GM20431 (cell line): ENCODE data around the gene ZNF445.
"Not testable (repeated sequence)": the region's sequence is repeated elsewhere in the genome, so short reads cannot be mapped to it uniquely, and the experiment has no call there.

Source experiments
- in situ Hi-C: fragments of 300-500 bp; cut with MseI, MboI; formaldehyde crosslinking; loops from one replicate; pipeline ENCODE4 v1.15.0; 2020; ENCODE audit warnings: low sequenced_read_pairs; ENCODE audit not compliant: unreplicated experiment

Gene ZNF445

DNA sequence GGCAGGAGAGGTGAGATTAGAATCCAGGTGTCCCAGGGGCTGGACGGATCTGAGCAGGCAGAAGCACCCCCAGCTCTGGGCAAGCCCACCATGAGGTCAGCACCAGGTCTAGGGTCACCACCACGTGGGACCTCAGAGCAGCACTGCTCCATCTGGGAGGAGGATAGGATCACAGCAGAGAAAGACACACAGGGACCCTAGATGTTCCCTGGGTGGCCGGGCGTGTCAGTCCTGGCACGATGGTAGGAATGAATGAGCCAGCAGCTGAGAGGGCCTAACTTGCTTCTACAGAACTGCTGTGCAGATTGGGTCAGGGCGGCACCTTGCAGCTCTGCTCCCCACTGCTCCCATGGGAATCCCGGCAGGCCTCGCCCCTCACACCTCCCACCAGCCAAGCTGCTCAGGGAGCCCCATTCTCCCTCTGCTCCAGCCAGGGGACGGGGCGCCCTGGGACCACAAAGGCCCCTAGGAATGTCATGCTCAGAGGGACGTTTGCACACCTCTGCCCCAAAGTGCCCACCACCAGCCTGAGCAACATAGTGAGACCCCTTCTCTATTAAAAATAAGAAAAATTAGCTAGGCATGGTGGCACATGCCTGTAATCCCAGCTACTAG is 66.3 kb downstream of the ZNF445 start:
- in situ Hi-C loops = no loop called here

DNA sequence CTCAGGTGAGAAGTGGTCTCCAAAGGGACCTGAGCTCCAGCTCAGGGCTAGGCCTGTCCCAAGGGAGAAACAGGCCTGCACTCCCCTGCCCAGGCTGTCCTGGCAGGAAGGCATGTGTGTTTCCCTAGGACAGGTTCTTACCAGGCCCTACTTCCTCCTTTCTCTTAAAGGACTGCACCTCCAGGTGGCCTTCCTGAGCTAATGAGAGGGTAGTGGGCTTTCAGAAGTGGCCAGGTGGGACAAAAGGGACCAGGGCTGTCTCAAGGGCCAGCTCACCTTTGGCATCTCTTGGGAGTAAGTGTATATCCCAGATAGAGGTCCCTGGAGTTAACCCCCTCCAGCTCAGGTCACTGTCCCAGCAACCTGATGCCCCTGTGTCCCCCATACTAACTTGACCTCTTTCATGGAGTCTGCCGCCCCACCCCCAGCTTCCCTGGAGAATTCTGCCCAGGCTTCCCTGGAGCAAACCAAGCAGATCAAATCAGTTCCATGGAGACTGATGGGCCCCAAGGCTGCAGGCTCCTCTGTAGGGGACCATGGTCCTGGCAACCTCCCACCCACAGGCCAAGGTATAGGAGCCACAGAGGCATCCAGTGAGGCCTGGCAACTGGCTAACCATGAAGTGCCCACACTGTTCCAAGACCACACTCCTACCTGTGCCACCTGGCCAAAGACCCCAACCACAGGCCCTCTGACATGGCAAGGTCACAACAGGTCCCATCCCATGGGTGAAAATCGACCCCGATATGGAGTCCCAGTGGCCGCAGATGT is 67.6 kb downstream of the ZNF445 start:
- in situ Hi-C loops = no loop called here

DNA sequence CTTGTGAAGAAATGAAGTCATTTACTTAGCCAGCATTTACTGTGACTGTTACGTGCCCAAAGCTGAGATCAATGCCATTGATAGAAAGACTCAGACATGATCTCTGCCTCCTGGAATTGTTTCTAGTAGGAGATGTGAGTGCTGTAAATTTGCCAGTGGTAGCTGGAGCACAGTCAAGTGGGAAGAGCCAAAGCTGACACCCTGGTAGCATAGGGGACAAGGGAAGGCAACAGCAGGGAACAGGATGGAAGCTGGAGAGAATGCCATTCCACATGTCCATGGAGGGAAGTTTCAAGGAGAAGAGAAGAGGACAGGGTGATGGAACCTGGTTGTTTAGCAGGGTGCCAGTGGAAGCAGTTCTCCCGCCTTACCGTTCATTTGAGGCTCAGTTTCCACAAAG is 74.9 kb downstream of the ZNF445 start:
- in situ Hi-C loops = no loop called here

DNA sequence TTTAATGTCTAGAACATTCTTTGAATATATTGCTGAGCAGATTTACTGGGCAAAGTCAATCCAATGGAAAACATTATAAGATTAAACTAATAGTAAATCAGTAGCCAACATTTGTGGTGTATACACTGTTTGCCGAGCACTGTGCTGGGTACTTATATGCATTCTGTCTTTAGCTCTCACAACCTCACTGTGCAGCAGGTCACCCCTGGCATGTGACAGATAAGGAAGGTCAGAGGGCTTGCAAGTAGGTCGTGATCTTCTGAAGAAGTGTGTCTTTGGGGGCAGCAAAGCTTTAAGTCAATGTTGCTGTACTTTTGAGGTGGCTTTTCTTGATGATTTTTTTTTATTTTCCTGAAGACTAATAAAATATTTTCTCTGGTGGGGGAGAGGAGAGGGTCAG is 76.7 kb downstream of the ZNF445 start:
- in situ Hi-C loops = no loop called here

DNA sequence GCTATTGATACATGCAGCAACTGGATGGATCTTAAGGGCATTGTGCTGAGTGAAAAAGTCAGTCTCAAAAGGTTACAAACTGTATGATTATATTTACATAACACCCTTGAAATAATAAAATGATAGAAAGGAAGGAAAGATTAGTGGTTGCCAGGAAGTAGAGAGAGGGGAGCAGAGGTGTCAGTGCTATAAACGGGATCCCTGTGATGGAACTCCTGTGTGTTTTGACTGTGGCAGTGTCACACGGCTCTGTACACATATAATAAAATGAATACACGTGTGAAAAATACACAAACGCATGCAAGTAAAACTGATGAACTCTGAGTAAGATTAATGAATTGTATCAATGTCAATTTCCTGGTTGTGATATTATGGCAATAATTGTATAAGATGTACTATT is 78.6 kb downstream of the ZNF445 start:
- in situ Hi-C loops = no loop called here

DNA sequence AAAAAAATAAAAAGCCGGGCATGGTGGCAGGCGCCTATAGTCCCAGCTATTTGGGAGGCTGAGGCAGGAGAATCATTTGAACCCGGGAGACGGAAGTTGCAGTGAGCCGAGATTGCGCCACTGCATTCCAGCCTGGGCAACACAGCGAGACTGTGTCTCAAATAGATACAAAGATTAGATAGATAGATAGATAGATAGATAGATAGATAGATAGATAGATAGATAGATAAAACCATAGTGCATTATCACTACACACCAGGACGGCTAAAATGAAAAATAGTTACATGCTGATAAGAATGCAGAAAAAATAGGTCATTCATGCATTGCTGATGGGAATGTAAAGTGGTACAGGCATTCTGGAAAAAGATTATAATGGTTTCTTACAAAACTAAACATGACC is 79.2 kb downstream of the ZNF445 start:
- in situ Hi-C loops = not testable (repeated sequence)

GRCh38 chr3:44396200-44397171 is 81.0 kb downstream of the ZNF445 start:
- in situ Hi-C loops = no loop called here

GRCh38 chr3:44395714-44396113 is 81.8 kb downstream of the ZNF445 start:
- in situ Hi-C loops = no loop called here

DNA sequence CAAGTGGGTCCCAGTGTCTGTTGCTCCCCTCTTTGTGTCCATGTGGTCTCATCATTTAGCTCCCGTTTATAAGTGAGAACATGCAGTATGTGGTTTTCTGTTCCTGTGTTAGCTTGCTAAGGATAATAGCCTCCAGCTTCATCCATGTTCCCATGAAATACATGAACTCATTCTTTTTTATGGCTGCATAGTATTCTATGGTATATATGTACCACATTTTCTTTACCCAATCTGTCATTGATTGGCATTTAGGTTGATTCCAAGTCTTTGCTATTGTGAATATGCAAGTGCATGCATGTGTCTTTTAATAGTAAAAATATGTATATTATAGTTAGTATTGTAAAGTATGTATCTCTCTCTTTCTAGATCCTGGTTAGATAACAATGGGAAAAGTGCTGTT is 85.0 kb downstream of the ZNF445 start:
- in situ Hi-C loops = no loop called here

DNA sequence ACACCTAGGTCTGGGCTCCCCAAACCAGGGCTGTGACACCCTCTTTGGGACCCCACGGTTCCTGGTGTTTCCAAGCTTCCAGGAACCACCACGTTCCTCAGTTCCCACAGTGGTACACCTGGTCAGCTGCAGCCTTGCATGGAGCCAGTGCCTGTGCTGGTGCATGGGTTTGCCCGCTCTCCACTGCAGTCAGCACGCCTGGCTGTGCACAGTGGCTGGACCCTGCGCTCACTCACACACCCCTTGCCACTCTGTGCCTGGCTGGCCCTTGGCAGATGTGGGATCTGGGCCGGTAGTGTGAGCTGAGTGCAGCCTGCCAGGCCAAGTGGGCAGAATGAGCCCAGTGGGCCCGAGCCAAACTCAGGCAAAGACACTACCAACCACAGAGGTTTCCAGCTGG is 90.1 kb downstream of the ZNF445 start:
- in situ Hi-C loops = no loop called here
